ENCODE data around the gene SGPL1. TPM values are rescaled to one million over a fixed set of nuclear protein-coding genes. Genes with fewer than 3 reads are reported as not detected.
A peak's percentile ranks its signal among the peaks of the same experiment; 100 is the strongest.

SGPL1 gene
- polyA plus RNA-seq, 3 donors from 2014 or later = 19.8 to 25.9 (median 20.3) TPM

DNA sequence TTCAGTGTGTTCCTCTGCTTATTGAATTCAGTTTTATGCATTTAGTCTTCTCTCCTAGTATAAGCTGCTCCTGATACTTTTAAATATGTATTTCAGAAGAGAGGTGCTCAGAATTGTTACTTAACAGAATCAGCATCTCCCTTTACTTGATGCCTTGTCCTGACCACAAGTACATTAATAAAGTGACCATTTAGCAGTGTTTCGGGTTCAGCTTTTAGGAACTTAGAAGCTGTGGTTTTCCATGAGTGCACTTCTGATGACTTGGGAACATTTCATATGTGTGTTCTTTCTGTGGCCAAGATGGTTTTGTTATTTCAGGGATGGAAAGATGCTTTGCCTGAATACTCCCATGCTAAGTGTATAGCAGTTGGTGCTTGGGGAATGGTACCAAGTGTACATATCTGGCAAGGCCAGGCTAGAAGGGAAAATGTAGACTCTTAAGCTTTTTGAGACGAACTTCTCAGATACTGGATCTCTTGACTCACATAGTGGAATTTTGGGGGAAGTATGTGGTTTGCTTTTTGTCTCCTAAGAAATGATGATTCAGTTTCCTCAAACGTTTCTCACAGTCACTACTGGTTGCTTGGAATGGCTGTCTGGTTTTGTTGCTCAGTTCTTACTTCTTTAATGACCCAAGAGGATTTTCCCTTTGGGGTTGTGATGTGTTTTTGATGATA lies 17.2 kb downstream of the SGPL1 start:
- H3K36me3 Mint-ChIP-seq = peaks cover 20 to 27% (median 21%) of the 10 kb centered on the region in 3 donors
- no peak for DNase-seq
- H3K27ac Mint-ChIP-seq = no peak overlapping the region
- H3K4me1 Mint-ChIP-seq = peaks cover 9 to 25% of the 10 kb centered on the region in 2 donors
- no peaks in the 10 kb centered on the region for H3K9me3 Mint-ChIP-seq
- no peak overlapping the region for H3K4me3 Mint-ChIP-seq
- H3K27me3 Mint-ChIP-seq (ENCODE audit: low read depth in 3 of 3) = no peaks in the 10 kb centered on the region

DNA sequence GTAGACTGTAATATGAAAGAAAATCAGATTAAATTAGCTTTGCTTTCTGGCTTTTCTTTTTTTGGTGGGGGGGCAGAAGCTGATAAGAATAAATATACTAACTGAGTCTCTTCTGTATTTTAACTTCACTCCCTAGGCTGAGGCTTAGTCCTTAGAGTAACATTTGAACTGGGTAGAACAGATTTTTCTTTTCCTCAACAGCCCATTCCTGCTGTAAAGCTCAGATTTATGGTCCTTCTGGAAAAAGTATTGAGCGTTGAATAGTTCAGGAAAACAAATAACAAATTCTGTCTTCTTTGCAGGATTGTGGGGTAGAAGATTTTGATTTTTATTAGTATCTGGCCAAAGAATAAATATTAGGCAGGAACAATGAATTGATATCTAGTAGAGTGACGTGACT lies 17.9 kb downstream of the SGPL1 start:
- no peak for DNase-seq
- Mint-ChIP-seq H3K4me1 (peaks cover 9 to 30% of the 10 kb centered on the region in 2 donors), H3K27ac (no peak overlapping the region), H3K27me3 (ENCODE audit: low read depth in 3 of 3) (no peaks in the 10 kb centered on the region), H3K9me3 (no peaks in the 10 kb centered on the region), H3K4me3 (no peak overlapping the region), H3K36me3 (peaks cover 26 to 29% (median 26%) of the 10 kb centered on the region in 3 donors)

DNA sequence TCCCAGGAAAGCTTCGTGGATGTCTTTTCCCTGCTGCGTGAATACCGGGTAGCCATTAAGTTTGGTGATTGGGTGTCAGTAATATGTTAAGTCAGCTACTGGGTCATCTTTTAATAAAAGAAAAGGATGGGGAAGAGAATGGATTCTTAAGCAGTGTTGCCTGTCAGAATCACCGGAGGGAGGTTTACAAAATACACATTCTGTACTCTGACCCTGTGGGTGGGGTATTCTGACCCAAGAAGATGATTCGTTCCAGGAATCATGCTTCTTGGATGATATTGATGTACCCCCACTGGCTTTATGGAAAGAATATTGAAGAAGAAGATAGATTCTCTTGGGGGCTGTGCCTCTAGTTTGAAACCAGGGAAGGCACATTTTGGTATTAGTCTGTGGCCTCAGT lies 18.3 kb downstream of the SGPL1 start:
- no peaks in the 10 kb centered on the region for H3K27me3 Mint-ChIP-seq (ENCODE audit: low read depth in 3 of 3)
- no peak overlapping the region for H3K4me3 Mint-ChIP-seq
- no peak for DNase-seq
- H3K27ac Mint-ChIP-seq = no peak overlapping the region
- H3K4me1 Mint-ChIP-seq = peaks cover 9 to 34% of the 10 kb centered on the region in 2 donors
- H3K36me3 Mint-ChIP-seq = peaks cover 26 to 29% (median 26%) of the 10 kb centered on the region in 3 donors
- H3K9me3 Mint-ChIP-seq = no peaks in the 10 kb centered on the region

DNA sequence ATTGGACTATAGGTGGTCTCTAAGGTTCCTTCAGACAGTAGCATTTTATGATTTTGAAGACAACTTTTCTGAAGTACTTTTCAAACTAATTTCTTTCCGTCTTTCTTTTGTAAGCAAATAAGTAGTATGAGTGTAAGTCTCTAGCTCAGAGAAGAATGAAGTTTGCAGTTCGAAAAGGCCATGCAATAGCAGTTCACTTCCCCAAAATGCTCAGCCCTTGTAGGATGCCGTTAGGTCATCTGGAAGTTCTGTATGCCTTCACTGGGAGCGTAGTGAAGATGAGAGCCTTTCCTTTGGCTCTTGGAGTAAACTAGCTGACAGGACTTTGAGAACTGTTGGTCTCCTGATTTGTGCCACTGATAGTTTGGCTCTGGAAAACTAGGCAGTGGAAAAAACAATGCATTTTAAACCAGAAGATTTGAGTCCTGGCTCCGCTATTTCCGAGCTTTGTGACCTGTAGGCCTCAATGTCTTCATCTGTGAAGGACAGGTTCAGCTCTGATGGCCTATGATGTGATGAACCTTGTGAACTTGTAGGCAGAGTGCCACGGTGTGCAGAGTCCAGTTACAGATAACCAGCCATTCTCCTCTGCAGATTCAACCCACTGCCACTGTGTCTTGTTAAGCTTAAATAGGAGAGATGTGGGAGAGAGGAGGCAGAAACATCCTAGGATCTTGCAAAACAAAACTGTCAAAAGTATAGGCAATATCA lies 18.8 kb downstream of the SGPL1 start:
- Mint-ChIP-seq H3K36me3 (peaks cover 22 to 29% (median 26%) of the 10 kb centered on the region in 3 donors), H3K9me3 (no peaks in the 10 kb centered on the region), H3K27ac (no peak overlapping the region), H3K4me1 (peaks cover 9 to 35% of the 10 kb centered on the region in 2 donors), H3K27me3 (ENCODE audit: low read depth in 3 of 3) (no peaks in the 10 kb centered on the region), H3K4me3 (no peak overlapping the region)
- no peak for DNase-seq

DNA sequence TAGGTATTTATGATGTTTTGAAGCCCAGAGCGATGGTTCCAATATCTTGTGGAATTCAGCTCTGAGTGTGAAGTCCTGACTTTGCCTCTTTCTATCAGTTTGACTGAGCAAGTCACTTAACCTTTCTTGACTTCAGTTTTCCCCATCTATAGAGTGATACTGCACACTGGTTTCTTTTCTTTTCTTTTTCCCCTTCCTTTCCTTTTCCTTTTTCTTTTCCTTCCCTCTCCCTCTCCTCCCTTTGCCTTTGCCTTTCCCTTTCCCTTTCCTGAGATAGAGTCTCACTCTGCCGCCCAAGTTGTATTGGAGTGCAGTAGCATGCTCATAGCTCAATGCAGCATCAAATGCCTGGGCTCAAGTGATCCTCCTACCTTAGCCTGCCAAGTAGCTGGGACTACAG lies 20.6 kb downstream of the SGPL1 start:
- Mint-ChIP-seq H3K27me3 (ENCODE audit: low read depth in 3 of 3) (no peaks in the 10 kb centered on the region), H3K36me3 (peaks cover 14 to 22% (median 22%) of the 10 kb centered on the region in 3 donors), H3K4me1 (peaks cover 20 to 53% of the 10 kb centered on the region in 2 donors), H3K4me3 (no peak overlapping the region), H3K27ac (no peak overlapping the region), H3K9me3 (no peaks in the 10 kb centered on the region)
- DNase-seq = no peak

DNA sequence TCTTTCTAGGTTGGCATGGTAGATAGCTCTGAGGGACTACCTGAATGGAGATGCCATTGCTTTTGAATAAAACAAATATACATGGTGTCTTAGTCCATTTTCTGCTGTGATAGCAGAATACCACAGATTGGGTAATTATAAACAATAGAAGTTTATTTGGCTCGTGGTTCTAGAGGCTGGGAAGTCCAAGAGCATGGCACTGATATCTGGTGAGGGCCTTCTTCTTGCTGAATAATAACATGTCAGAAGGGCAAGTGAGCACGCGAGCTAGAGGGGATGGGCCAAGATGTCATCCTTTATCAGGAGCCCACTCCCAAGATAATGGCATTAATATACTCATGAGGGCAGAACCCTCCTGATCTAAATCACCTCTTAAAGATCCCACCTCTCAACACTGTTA lies 21.9 kb downstream of the SGPL1 start:
- Mint-ChIP-seq H3K4me3 (no peak overlapping the region), H3K9me3 (no peaks in the 10 kb centered on the region), H3K36me3 (peaks cover 14 to 24% (median 22%) of the 10 kb centered on the region in 3 donors), H3K4me1 (peaks cover 27 to 62% of the 10 kb centered on the region in 2 donors), H3K27ac (no peak overlapping the region), H3K27me3 (ENCODE audit: low read depth in 3 of 3) (no peaks in the 10 kb centered on the region)
- no peak for DNase-seq

DNA sequence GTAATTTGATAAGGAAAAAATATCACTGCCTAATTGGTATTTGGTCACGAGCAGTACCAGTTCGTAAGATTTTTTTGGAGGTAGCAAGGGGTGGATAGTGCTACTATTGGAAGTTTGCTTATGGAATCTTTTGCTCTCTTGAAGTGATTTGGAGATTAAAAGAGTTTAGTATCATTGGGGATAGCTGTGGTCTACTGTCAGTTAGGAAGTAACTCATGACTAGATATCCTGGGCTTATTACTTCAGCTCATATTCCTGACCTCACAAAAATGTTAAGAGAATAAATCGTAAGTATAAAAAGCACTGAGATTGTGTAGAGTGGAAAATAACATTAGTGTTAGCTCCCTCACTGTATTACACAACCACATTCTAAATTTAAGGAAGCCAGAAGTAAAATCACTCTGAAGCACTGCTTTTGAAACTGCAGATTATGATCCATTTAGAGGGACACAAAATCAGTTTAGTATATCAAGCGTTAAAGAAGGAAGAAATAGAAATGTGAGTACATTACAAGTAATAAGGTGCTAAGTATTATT lies 22.6 kb downstream of the SGPL1 start:
- Mint-ChIP-seq H3K36me3 (peaks cover 14 to 27% (median 26%) of the 10 kb centered on the region in 3 donors), H3K9me3 (no peaks in the 10 kb centered on the region), H3K27me3 (ENCODE audit: low read depth in 3 of 3) (no peaks in the 10 kb centered on the region), H3K4me1 (peaks cover 20 to 56% of the 10 kb centered on the region in 2 donors), H3K4me3 (no peak overlapping the region), H3K27ac (peak overlapping the region in 1 of 6 donors; percentile 58)
- no peak for DNase-seq

DNA sequence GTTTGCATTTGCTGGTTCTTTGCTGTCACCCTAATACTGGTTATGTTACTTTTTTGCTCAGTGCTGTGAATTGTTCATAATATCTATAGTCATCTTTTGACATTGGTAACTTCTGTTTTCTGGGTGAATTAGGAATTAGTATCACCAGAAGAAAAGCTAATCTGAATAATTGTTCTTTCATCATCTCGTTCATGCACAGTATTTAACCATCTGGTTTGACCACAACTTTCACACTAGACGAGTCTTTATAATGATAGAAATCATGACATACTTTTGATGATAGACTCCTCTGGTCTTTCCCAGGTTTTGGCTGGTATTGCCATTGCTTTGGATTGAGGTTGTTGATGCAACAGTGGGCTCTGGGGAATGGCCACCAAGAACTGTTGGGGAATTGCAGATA lies 25.1 kb downstream of the SGPL1 start:
- Mint-ChIP-seq H3K27ac (peak overlapping the region in 2 of 6 donors; percentile 12 to 40), H3K27me3 (ENCODE audit: low read depth in 3 of 3) (peaks cover 0 to 1% (median 0%) of the 10 kb centered on the region in 3 donors), H3K4me1 (peaks cover 19 to 43% of the 10 kb centered on the region in 2 donors), H3K36me3 (peaks cover 27 to 41% (median 29%) of the 10 kb centered on the region in 3 donors), H3K4me3 (no peak overlapping the region), H3K9me3 (no peaks in the 10 kb centered on the region)
- no peak for DNase-seq

DNA sequence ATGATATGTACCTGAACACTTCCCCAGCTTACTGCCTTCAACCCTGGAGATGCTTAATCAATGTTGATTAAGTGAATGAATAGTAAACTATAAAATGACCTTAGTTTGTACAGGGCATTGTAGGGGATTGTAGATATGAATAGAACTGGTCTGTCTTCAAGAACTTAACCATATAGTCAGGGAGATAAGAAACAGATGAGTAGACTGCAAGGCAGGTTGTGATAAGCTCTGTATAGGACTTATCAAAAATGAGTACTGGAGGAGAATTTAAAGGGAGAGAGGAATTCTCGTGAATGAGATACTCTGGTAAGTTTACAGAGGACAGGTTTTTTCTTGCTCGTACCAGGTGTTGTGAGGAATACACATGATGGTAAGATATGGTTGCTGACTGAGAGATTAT lies 27.6 kb downstream of the SGPL1 start:
- Mint-ChIP-seq H3K27ac (no peak overlapping the region), H3K9me3 (no peaks in the 10 kb centered on the region), H3K4me1 (peaks cover 19 to 35% of the 10 kb centered on the region in 2 donors), H3K4me3 (no peak overlapping the region), H3K36me3 (peaks cover 15 to 37% (median 18%) of the 10 kb centered on the region in 3 donors), H3K27me3 (ENCODE audit: low read depth in 3 of 3) (peaks cover 0 to 1% (median 0%) of the 10 kb centered on the region in 3 donors)
- DNase-seq = no peak

DNA sequence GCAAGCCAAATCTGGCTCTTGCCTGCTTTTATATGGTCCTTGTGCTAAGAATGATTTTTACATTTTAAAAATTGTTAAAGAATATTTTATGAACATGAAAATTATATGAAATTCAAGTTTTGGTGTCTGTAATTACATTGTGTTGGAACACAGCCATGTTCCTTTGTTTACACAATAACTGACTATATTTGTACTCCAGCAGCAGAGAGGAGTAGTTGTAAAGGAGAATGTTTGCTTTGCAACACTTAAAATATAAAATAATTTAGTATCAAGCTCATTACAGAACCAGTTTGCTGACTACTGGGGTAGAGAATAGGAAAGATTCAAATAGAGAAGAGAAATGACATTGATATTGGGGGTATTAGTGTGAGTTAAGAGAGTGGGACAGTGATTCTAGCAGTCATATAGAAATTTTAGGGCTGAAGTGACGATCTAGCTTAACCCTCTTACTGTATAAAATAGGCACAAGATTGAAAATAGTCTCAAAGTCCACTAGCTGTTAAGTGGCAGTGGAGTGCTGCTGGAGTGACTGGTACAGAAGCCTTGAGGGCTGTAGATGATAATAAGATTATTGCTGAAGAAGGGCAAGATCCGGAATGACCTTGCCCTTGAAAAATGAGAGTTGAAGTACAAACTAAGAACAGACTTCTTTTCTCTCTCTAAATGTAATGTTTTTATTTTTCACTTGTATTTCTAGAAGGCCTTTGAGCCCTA lies 28.2 kb downstream of the SGPL1 start:
- Mint-ChIP-seq H3K4me1 (peaks cover 19 to 29% of the 10 kb centered on the region in 2 donors), H3K36me3 (peaks cover 17 to 40% (median 20%) of the 10 kb centered on the region in 3 donors)

DNA sequence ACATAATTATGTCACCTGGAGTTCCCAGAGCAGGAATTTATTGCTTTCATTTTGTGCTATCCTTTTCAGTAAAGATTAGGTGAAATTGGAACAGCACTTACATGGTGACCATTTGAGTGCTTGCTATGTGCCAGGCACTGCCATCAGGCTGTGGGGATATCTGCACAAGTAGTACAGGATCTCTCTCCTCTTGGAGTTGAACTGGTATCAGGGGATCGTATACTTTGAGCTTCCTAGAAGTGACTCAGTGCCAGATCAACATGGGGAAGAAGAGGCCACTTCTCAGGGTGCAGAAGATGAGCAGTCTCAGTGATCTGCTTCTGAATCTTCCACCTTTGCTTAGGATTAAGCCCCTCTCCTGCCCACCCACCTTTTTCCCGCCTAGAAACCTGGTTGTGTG lies 29.5 kb downstream of the SGPL1 start:
- Mint-ChIP-seq H3K36me3 (peaks cover 20 to 39% (median 23%) of the 10 kb centered on the region in 3 donors), H3K4me3 (no peak overlapping the region), H3K9me3 (no peaks in the 10 kb centered on the region), H3K27ac (no peak overlapping the region), H3K4me1 (peaks cover 17 to 21% of the 10 kb centered on the region in 2 donors), H3K27me3 (ENCODE audit: low read depth in 3 of 3) (peaks cover 0 to 1% (median 0%) of the 10 kb centered on the region in 3 donors)
- DNase-seq = no peak

More for the DNA sequence above, 28.2 kb downstream of the SGPL1 start:
- Mint-ChIP-seq H3K9me3 (no peaks in the 10 kb centered on the region), H3K4me3 (no peak overlapping the region), H3K27ac (no peak overlapping the region), H3K27me3 (ENCODE audit: low read depth in 3 of 3) (peaks cover 0 to 1% (median 0%) of the 10 kb centered on the region in 3 donors)
- DNase-seq = no peak

DNA sequence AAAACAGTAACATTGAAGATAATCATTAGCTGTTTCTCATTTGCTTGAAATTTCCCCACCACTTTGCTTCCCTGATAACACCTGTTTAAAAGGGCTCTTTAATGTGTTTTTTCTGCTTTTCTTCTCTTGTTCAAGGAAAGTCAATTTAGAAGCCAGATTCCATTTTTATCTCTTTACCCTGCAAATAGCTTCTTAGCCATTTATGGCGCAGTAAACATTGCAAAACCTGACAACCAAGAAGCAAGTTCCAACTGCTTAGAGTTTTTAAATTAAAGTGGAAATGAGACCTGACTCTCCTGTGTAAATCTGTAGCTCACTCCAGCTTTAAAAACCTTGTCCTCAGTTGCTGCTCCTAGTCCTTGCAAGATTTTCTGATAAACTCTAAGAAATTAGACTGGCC lies 30.1 kb downstream of the SGPL1 start:
- Mint-ChIP-seq H3K9me3 (no peaks in the 10 kb centered on the region), H3K27me3 (ENCODE audit: low read depth in 3 of 3) (peaks cover 0 to 1% (median 0%) of the 10 kb centered on the region in 3 donors), H3K27ac (no peak overlapping the region), H3K4me3 (no peak overlapping the region), H3K36me3 (peaks cover 20 to 42% (median 26%) of the 10 kb centered on the region in 3 donors), H3K4me1 (peaks cover 13 to 15% of the 10 kb centered on the region in 2 donors)
- DNase-seq = no peak

DNA sequence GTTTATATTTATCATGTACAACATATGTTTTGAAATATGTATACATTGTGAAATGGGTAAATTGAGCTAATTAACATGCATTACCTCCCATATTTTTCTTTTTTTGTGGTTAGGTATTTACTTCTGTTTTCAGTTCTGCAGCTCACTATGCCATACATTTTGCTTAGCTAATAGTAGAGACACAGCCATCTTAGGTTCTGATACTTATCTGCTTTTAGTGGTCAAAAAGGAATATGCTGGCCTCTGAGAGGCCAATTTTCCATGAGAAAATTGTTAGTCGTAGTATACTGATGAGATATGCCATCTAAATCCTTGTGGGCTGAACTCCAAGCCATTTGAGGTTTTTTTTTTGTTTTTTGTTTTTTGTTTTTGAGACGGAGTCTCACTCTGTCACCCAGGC lies 31.0 kb downstream of the SGPL1 start:
- Mint-ChIP-seq H3K27ac (no peak overlapping the region), H3K4me3 (no peak overlapping the region), H3K36me3 (peaks cover 26 to 51% (median 28%) of the 10 kb centered on the region in 3 donors), H3K27me3 (ENCODE audit: low read depth in 3 of 3) (peaks cover 0 to 1% (median 0%) of the 10 kb centered on the region in 3 donors), H3K9me3 (no peaks in the 10 kb centered on the region), H3K4me1 (peaks cover 3 to 5% of the 10 kb centered on the region in 2 donors)
- no peak for DNase-seq
